ENCODE measurements around the gene SPTBN4.

Gene SPTBN4

DNA sequence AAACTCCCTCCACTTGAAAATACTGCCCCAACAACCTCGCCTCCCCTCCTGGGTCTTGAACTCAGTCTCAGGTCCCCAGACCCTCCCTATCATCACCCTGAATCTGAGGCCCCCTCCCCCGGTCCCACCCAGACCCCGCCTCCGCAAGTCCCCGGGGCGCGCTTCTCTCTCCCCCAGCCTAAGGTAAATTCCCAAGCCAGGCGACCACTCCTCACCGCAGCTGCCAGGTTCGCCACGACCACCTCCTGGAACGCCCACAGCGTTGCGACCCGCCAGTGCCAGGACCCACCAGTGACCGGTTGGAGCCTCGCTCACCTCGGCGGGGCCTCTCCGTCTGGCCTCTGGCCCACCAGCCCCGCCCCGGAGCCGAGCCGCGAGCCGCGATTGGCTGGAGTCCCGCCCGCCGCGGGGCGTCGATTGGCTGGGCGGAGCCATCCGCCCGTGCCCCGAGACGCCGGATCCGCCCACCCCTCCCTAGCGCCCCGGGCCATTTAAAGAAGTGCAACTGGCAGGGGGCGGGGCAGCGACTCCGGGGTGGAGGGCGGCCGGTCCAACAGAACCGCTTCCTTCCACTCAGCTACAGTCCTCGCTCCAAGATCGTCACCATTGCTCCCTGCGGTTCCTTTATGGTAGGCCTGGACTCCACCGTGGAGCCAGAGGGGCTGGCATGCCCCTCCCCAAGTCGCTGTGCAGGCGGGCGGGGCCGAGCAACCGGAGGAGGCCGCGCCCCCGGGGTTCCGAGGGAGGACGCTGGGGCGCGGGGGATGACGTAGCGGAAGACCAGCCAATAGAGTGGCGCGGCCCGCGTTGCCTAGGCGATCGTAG, 22.6 kb upstream of the SPTBN4 start, which contains the start of gene SERTAD3:
SERTAD3 (minus strand) TSS at position 336 of the 825 bp plus-strand sequence. CDS start 2,255 bp downstream, outside the sequence.
- Histone ChIP-seq H3K27ac (peak within 1 kb of the TSS; percentile 93), H3K9me3 (ENCODE audit: severe bottlenecking) (no peaks in the 10 kb centered on the region), H3K27me3 (ENCODE audit: insufficient read depth, low read depth, severe bottlenecking) (no peaks in the 10 kb centered on the region), H3K36me3 (peaks cover 16% of the 10 kb centered on the region), H3K4me3 (ENCODE audit: low read depth, low read length) (peak within 1 kb of the TSS; percentile 99)
- DNase-seq: peak; percentile 96
- TF ChIP-seq, protein P1, sequence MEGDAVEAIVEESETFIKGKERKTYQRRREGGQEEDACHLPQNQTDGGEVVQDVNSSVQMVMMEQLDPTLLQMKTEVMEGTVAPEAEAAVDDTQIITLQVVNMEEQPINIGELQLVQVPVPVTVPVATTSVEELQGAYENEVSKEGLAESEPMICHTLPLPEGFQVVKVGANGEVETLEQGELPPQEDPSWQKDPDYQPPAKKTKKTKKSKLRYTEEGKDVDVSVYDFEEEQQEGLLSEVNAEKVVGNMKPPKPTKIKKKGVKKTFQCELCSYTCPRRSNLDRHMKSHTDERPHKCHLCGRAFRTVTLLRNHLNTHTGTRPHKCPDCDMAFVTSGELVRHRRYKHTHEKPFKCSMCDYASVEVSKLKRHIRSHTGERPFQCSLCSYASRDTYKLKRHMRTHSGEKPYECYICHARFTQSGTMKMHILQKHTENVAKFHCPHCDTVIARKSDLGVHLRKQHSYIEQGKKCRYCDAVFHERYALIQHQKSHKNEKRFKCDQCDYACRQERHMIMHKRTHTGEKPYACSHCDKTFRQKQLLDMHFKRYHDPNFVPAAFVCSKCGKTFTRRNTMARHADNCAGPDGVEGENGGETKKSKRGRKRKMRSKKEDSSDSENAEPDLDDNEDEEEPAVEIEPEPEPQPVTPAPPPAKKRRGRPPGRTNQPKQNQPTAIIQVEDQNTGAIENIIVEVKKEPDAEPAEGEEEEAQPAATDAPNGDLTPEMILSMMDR (IDR thresholded peaks at IDR 0.05; ENCODE audit: low read depth, low read length): no peak

DNA sequence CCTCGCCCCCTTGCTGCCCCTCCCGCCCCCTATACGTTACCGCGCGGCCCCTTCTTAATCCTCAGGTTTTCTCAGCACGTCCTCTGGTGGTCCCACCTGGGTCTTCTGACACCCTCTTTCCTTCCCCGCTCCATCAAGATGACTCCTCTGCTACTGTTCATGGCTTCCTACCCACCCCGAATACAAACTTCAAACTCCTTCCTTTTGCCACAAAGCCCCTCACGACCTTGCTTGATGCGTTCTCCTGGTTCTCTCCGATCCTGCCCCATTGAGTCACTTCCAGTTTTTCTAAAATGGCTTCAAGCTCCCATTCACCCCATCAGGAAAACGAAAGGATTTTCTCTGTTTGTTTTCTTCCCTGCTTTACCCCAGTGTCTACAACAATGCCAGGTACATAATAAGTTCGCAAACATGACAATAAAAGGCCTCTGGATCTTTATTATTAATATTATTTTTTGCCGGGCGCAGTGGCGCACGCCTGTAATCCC, 21.9 kb upstream of the SPTBN4 start:
- TF ChIP-seq, protein P1 (IDR thresholded peaks at IDR 0.05; ENCODE audit: low read depth, low read length): 0 out of 2 replicates have a peak, but pooled peaks have one; percentile 6
- peaks cover 16% of the 10 kb centered on the region for H3K36me3 ChIP-seq
- H3K4me3 ChIP-seq (ENCODE audit: low read depth, low read length): peak overlapping the region; percentile 99
- no peak for DNase-seq
- H3K9me3 ChIP-seq (ENCODE audit: severe bottlenecking): no peaks in the 10 kb centered on the region
- no peaks in the 10 kb centered on the region for H3K27me3 ChIP-seq (ENCODE audit: insufficient read depth, low read depth, severe bottlenecking)
- H3K27ac ChIP-seq: peak overlapping the region; percentile 93

DNA sequence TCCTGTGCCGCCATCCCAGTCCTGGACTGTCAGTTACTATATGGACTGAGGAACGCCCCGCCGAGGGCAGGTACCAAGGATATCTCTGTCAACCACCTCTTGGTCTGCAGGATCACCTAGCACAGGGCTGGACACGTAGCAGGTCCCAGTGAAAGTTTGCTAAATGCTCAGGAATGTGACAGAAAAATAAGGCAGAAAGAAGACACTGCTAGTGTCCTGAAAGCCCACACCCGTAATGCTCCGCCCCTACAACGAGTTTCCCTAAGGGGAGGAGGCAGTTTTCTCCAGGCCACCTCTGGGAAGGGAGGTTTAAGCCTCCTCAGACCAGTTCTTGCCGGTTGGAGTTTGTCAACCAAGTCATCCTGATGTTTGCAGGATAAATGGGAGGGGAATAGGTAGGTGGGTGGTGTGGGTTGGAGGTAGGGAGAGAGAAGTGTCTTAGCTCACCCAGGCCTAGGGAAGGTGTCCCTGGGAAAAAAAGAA, 21.0 kb upstream of the SPTBN4 start:
- H3K36me3 ChIP-seq: peaks cover 12% of the 10 kb centered on the region
- H3K4me3 ChIP-seq (ENCODE audit: low read depth, low read length): no peak overlapping the region
- H3K27me3 ChIP-seq (ENCODE audit: insufficient read depth, low read depth, severe bottlenecking): no peaks in the 10 kb centered on the region
- TF ChIP-seq, protein P1 (IDR thresholded peaks at IDR 0.05; ENCODE audit: low read depth, low read length): no peak
- peak; percentile 59 for DNase-seq
- no peak overlapping the region; the same call in 1 of the 2 replicates for H3K27ac ChIP-seq
- H3K9me3 ChIP-seq (ENCODE audit: severe bottlenecking): no peaks in the 10 kb centered on the region

DNA sequence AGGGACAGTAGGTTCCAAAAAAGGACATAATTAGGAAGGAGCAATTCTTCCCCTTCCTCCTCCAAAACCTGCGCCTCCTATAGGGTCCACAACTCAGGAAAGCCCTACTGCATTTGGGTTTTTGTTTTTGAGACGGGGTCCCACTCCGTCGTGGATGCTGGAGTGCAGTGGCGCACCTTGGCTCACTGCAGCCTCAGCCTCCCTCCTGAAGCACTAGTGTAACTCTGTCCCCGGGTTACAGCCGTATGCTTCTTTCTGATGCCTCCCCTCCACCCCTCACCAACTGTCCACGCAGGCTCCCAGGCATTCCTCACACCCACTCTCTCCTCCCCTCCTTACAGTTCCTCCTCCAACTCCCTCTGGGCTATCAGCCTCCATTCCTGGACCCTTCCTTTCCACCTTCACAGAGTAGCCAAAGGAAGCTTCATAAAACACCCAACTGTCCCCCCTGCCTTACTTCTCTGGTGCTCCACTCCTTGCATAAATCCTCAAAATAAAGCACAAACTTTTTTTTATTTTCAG, 20.5 kb upstream of the SPTBN4 start:
- DNase-seq: no peak
- H3K27me3 ChIP-seq (ENCODE audit: insufficient read depth, low read depth, severe bottlenecking): no peaks in the 10 kb centered on the region
- H3K27ac ChIP-seq: no peak overlapping the region
- no peak overlapping the region for H3K4me3 ChIP-seq (ENCODE audit: low read depth, low read length)
- TF ChIP-seq, protein P1 (IDR thresholded peaks at IDR 0.05; ENCODE audit: low read depth, low read length): no peak
- H3K36me3 ChIP-seq: peaks cover 7% of the 10 kb centered on the region
- H3K9me3 ChIP-seq (ENCODE audit: severe bottlenecking): no peaks in the 10 kb centered on the region

DNA sequence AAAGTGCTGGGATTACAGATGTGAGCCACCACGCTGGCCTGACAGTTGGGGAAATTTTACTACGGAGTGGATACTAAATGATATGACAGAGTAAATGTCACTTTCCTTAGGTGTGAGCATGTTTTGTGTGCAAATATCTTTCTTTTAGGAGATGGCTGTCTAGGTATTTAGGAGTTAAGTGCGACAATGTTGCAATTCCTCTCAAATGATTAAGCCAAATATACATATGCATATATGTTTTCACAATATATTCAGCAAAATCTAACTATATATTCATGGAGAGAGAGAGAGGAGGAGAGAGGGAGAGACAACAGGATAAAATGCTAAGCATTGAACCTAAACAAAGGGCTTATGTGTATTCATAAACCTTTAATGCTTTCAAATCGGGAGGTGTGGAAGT, 17.3 kb upstream of the SPTBN4 start:
- Histone ChIP-seq H3K9me3 (ENCODE audit: severe bottlenecking) (peaks cover 2% of the 10 kb centered on the region), H3K4me3 (ENCODE audit: low read depth, low read length) (no peak overlapping the region), H3K27me3 (ENCODE audit: insufficient read depth, low read depth, severe bottlenecking) (no peaks in the 10 kb centered on the region), H3K36me3 (no peaks in the 10 kb centered on the region), H3K27ac (no peak overlapping the region)
- DNase-seq: no peak
- TF ChIP-seq, protein P1 (IDR thresholded peaks at IDR 0.05; ENCODE audit: low read depth, low read length): no peak
